ENCODE data around the gene TMEM59L.
A peak's percentile ranks its signal among the peaks of the same experiment; 100 is the strongest.

Gene TMEM59L

GRCh38 chr19:18653853-18654252 is 41.2 kb downstream of the TMEM59L start:
- no peak for DNase-seq (ENCODE audit: low read depth)
- no peak overlapping the region for H3K4me3 ChIP-seq (ENCODE audit: control insufficient read depth, low read depth, low read length)
- TF ChIP-seq, protein P1, sequence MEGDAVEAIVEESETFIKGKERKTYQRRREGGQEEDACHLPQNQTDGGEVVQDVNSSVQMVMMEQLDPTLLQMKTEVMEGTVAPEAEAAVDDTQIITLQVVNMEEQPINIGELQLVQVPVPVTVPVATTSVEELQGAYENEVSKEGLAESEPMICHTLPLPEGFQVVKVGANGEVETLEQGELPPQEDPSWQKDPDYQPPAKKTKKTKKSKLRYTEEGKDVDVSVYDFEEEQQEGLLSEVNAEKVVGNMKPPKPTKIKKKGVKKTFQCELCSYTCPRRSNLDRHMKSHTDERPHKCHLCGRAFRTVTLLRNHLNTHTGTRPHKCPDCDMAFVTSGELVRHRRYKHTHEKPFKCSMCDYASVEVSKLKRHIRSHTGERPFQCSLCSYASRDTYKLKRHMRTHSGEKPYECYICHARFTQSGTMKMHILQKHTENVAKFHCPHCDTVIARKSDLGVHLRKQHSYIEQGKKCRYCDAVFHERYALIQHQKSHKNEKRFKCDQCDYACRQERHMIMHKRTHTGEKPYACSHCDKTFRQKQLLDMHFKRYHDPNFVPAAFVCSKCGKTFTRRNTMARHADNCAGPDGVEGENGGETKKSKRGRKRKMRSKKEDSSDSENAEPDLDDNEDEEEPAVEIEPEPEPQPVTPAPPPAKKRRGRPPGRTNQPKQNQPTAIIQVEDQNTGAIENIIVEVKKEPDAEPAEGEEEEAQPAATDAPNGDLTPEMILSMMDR (IDR thresholded peaks at IDR 0.05; ENCODE audit: control insufficient read depth, insufficient read depth, low read depth, low read length, missing control alignments) = no peak

- DNase-seq (ENCODE audit: low read depth) = no peak
- H3K4me3 ChIP-seq (ENCODE audit: control insufficient read depth, low read depth, low read length) = no peak overlapping the region
- TF ChIP-seq, protein P1 (IDR thresholded peaks at IDR 0.05; ENCODE audit: control insufficient read depth, insufficient read depth, low read depth, low read length, missing control alignments) = no peak
Observed at GRCh38 chr19:18654469-18654868, 41.8 kb downstream of the TMEM59L start.

DNA sequence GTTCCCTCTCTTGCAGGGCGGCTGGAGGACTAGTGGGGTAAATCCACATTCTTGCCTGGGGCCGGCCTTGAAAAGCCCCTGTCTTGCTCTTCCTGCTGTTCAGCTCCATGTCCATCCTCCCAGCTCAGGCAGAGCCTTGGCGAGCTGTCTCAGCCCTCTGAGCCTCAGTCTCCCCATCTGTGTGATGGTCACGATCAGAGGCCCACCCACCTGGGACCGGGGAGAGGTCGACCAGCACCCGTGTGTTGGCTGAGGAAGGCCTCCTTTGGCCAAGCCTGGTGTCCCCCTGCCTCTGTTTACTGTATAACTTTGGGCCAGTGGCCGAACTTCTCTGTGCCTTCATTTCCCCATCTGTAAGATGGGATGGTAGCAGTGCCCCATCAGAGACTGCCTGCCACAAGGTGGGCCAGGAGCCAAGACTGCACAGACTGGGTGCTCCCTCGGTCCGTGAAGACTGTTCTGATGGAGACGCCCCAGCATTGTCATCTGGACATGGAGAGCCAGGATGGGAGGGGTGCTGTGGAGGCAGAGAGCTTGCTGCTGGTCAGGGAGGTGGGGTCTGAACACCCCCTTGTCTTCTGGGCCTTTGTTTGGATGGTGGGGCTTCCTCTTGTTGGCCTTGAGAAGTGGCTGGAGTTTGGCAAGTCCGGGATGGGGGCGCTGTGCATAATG is 42.6 kb downstream of the TMEM59L start:
- H3K4me3 ChIP-seq (ENCODE audit: control insufficient read depth, low read depth, low read length) = no peak overlapping the region
- TF ChIP-seq, protein P1 (IDR thresholded peaks at IDR 0.05; ENCODE audit: control insufficient read depth, insufficient read depth, low read depth, low read length, missing control alignments) = no peak
- DNase-seq (ENCODE audit: low read depth) = no peak

- no peak for DNase-seq (ENCODE audit: low read depth)
- TF ChIP-seq, protein P1 (IDR thresholded peaks at IDR 0.05; ENCODE audit: control insufficient read depth, insufficient read depth, low read depth, low read length, missing control alignments) = no peak
Observed at GRCh38 chr19:18656337-18657086, 43.8 kb downstream of the TMEM59L start.

DNA sequence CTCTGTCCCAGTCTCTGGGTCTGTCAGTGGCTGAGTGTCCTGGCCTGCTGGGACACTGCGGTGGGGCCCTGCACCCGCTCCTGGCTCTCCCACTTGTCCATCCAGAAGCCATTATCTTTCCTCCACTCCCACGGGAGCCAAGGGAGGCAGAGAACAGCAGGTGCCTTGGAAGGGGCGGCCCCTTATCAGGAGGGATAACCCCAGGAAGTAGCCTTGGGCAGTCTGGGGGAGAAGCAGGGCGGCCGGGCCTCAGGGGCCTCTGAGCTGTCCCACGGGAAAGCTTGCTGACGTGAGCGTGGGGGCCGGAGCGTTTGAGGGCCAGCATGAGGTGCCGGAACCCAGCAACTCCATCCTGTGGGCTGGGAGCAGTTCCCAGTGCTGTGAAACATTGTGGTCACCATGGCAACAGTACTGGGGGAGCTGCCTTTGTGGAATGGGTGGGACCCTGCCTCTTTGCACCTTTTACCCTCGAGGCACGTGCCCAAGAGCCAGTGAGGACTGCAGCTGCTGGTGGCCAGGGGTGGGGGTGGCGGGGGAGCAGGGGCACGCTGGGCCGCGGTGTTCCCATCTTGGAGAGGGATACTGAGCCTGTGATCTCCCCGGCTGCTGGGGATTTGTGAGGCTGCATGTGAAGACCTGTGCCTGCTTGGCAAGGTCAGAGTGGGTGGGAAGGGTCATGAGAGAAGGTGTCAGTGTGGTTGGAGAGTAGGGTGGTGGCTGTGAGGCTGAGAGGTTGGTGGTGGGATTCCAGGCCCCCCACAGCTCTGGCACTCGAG is 45.1 kb downstream of the TMEM59L start:
- TF ChIP-seq, protein P1 (IDR thresholded peaks at IDR 0.05; ENCODE audit: control insufficient read depth, insufficient read depth, low read depth, low read length, missing control alignments) = no peak
- DNase-seq (ENCODE audit: low read depth) = peak; percentile 48
- H3K4me3 ChIP-seq (ENCODE audit: control insufficient read depth, low read depth, low read length) = no peak overlapping the region

More at GRCh38 chr19:18656337-18657086, 43.8 kb downstream of the TMEM59L start:
- H3K4me3 ChIP-seq (ENCODE audit: control insufficient read depth, low read depth, low read length) = no peak overlapping the region

DNA sequence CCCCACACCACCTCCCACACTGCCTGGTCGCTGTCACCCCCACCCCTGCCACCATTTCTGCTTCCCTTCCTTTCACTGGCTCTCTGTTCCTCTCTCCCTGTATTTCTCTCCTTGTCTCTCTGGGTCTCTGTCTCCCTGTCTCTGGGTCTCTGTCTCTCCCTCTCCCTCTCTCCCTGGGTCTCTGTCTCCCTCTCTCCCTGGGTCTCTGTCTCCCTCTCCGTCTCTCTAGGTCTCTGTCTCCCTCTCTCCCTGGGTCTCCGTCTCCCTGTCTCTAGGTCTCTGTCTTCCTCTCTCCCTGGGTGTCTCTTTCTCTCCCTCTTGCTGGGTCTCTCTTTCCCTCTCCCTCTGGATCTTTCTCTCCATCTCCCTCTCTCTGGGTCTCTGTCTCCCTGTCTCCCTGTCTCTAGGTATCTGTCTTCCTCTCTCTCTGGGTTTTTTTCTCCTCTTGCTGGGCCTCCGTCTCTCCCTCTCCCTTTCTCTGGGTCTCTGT is 45.7 kb downstream of the TMEM59L start:
- no peak for DNase-seq (ENCODE audit: low read depth)
- no peak overlapping the region for H3K4me3 ChIP-seq (ENCODE audit: control insufficient read depth, low read depth, low read length)

More for the DNA sequence above, 45.7 kb downstream of the TMEM59L start:
- TF ChIP-seq, protein P1 (IDR thresholded peaks at IDR 0.05; ENCODE audit: control insufficient read depth, insufficient read depth, low read depth, low read length, missing control alignments) = no peak
